Caco-2 (cell line): ENCODE measurements around the gene TMEM184B. TPM values are rescaled to one million over a fixed set of nuclear protein-coding genes. Genes with fewer than 3 reads are reported as not detected.

Experiments
- BruUV-seq: library from RNA; stranded (reverse); fragments of 400-500 nt; replicated peaks from 2 replicates; lab custom pipeline; 2021; lab: Mats Ljungman, UMichigan
- CTCF ChIA-PET: fragments of 300-600 bp; sonication (Branson Sonifier 250); formaldehyde crosslinking; loops from one replicate; lab custom pipeline; 2022; ENCODE audit warnings: antibody characterized with exemption; lab: Charles Lee
- POLR2A ChIA-PET: fragments of 300-600 bp; sonication (Branson Sonifier 250); formaldehyde crosslinking; loops from one replicate; lab custom pipeline; 2022; ENCODE audit warnings: antibody characterized with exemption; lab: Charles Lee
- DNase-seq, 2 experiments: peaks; one replicate each; pipeline versions ENCODE4 v3.0.0 to v3.0.0-alpha.2; 2020 to 2022
- H3K27me3 ChIP-seq: replicated peaks from 2 replicates; pipeline ENCODE4 v1.6.0; 2011; ENCODE audit warnings: low read length; ENCODE audit not compliant: control insufficient read depth, insufficient read depth
- H3K36me3 ChIP-seq: 2 replicates; pipeline ENCODE4 v1.5.1; 2011; ENCODE audit warnings: low read length; ENCODE audit not compliant: control insufficient read depth, insufficient read depth
- H3K4me1 ChIP-seq: fragments of 250-450 bp; sonication (Bioruptor Pico); 2 replicates; pipeline ENCODE4 v1.5.1; 2020; ENCODE audit warnings: mild to moderate bottlenecking
- H3K4me3 ChIP-seq: 2 replicates; pipeline ENCODE4 v1.5.1; 2011; ENCODE audit warnings: low read depth, mild to moderate bottlenecking, control low read depth, low read length
- H3K9me3 ChIP-seq: fragments of 250-450 bp; sonication (Bioruptor Pico); 2 replicates; pipeline ENCODE4 v1.5.1; 2020; ENCODE audit warnings: mild to moderate bottlenecking, moderate library complexity
- H3K27ac Mint-ChIP-seq: one replicate; pipeline ENCODE4 v1.8.0; 2022; ENCODE audit warnings: mixed read lengths; ENCODE audit not compliant: unreplicated experiment
- H3K27me3 Mint-ChIP-seq: one replicate; pipeline ENCODE4 v1.8.0; 2022; ENCODE audit warnings: mixed read lengths; ENCODE audit not compliant: insufficient read depth, unreplicated experiment
- H3K36me3 Mint-ChIP-seq: one replicate; pipeline ENCODE4 v1.8.0; 2022; ENCODE audit warnings: mild to moderate bottlenecking, mixed read lengths; ENCODE audit not compliant: insufficient read depth, unreplicated experiment
- H3K4me1 Mint-ChIP-seq: one replicate; pipeline ENCODE4 v1.8.0; 2022; ENCODE audit warnings: low read depth, mixed read lengths; ENCODE audit not compliant: unreplicated experiment
- H3K4me3 Mint-ChIP-seq: one replicate; pipeline ENCODE4 v1.8.0; 2022; ENCODE audit warnings: mild to moderate bottlenecking, moderate library complexity, mixed read lengths; ENCODE audit not compliant: unreplicated experiment
- H3K9me3 Mint-ChIP-seq: one replicate; pipeline ENCODE4 v1.8.0; 2022; ENCODE audit warnings: mixed read lengths; ENCODE audit not compliant: unreplicated experiment
- CTCF ChIP-seq, 2 experiments: fragments of 200-600 bp in 1 of 2; IDR thresholded peaks; 1 replicate in 1 of 2; 2 replicates in 1 of 2; pipeline versions ENCODE4 v1.5.1 to v1.8.0; 2011 to 2022; ENCODE audit warnings: antibody characterized with exemption in 1 of 2, control low read depth in 1 of 2, inconsistent platforms in 1 of 2, low read depth in 1 of 2, low read length in 1 of 2, mild to moderate bottlenecking in 1 of 2, moderate library complexity in 1 of 2; ENCODE audit not compliant: insufficient read depth in 1 of 2, severe bottlenecking in 1 of 2, unreplicated experiment in 1 of 2
- intact Hi-C: fragments of 100-400 bp; cut with micrococcal nuclease; formaldehyde crosslinking; loops from one replicate; pipeline ENCODE4 v1.10.0; 2022; ENCODE audit not compliant: unreplicated experiment
- total RNA-seq: library from RNA; stranded (reverse); gene quantifications from 2 replicates; pipeline ENCODE4 v1.2.3, GENCODE V29; 2022

The TMEM184B gene
- total RNA-seq, 1 experiment from 2014 or later: 53.3 TPM

- ChIA-PET POLR2A (no interaction called here), CTCF (no interaction called here)
- Mint-ChIP-seq H3K4me3 (no peak overlapping the region), H3K36me3 (peaks cover 10% of the 10 kb centered on the region), H3K4me1 (peaks cover 21% of the 10 kb centered on the region), H3K9me3 (no peaks in the 10 kb centered on the region), H3K27ac (no peak overlapping the region), H3K27me3 (no peaks in the 10 kb centered on the region)
- no TSS peak for BruUV-seq
- TF ChIP-seq CTCF (IDR thresholded peaks at IDR 0.05; ENCODE audit: insufficient read depth in 1 of 2, low read depth in 1 of 2, low read length in 1 of 2, severe bottlenecking in 1 of 2, unreplicated experiment in 1 of 2): no peak
- Histone ChIP-seq H3K27me3 (no peaks in the 10 kb centered on the region), H3K4me1 (peaks cover 15% of the 10 kb centered on the region; the same call in 1 of the 2 replicates), H3K9me3 (no peaks in the 10 kb centered on the region), H3K4me3 (no peak overlapping the region), H3K36me3 (no peaks in the 10 kb centered on the region)
- intact Hi-C loops: loop anchor here (2.0 to 10.0 kb wide), 2 partner anchors 13 to 73 kb away; partner anchors contain the start of genes BAIAP2L2 and MAFF
- DNase-seq: no peak
Measured at GRCh38 chr22:38187413-38188212, 85.2 kb downstream of the TMEM184B start.

GRCh38 chr22:38186429-38186828, 86.4 kb downstream of the TMEM184B start:
- Histone ChIP-seq H3K9me3 (no peaks in the 10 kb centered on the region), H3K4me1 (peaks cover 6% of the 10 kb centered on the region; the same call in 1 of the 2 replicates), H3K27me3 (no peaks in the 10 kb centered on the region), H3K36me3 (no peaks in the 10 kb centered on the region), H3K4me3 (no peak overlapping the region)
- CTCF ChIA-PET: interaction anchor here (0.6 to 0.7 kb wide), 2 partner anchors 41 to 87 kb away, joined by 3 to 4 read pairs; no protein-coding TSS in a partner anchor
- no peaks in the 10 kb centered on the region for H3K27me3 Mint-ChIP-seq
- H3K9me3 Mint-ChIP-seq: no peaks in the 10 kb centered on the region
- intact Hi-C loops: loop anchor here (2.0 to 10.0 kb wide), 2 partner anchors 14 to 72 kb away; partner anchors contain the start of genes BAIAP2L2 and MAFF
- H3K4me1 Mint-ChIP-seq: peaks cover 11% of the 10 kb centered on the region
- H3K27ac Mint-ChIP-seq: no peak overlapping the region
- no peak for DNase-seq
- no peak overlapping the region for H3K4me3 Mint-ChIP-seq
- no peak for TF ChIP-seq CTCF (IDR thresholded peaks at IDR 0.05; ENCODE audit: insufficient read depth in 1 of 2, low read depth in 1 of 2, low read length in 1 of 2, severe bottlenecking in 1 of 2, unreplicated experiment in 1 of 2)
- BruUV-seq: no TSS peak
- H3K36me3 Mint-ChIP-seq: peaks cover 17% of the 10 kb centered on the region
- POLR2A ChIA-PET: interaction anchor here (0.5 kb wide), 1 partner anchor 15 kb away, joined by 11 read pairs; the partner anchor contains the start of gene MAFF

DNA sequence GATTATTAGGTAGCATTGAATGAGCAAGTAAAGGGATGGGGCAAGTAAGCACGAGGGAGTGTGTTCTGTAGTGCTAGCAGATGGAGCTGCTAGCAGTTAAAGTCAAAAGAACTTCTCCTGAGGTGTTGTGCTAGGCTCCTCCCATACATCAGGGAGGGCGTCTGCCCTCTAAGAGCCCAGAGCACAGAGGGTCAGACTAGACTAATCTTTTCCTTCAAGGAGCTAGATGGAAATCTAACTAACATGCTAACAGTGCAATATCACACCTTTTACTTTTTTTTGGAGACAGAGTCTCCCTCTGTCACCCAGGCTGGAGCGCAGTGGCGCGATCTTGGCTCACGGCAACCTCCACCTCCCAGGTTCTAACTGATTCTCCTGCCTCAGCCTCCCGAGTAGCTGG, 88.0 kb downstream of the TMEM184B start:
- Mint-ChIP-seq H3K27me3 (no peaks in the 10 kb centered on the region), H3K36me3 (peaks cover 17% of the 10 kb centered on the region), H3K9me3 (no peaks in the 10 kb centered on the region), H3K4me1 (peaks cover 27% of the 10 kb centered on the region), H3K27ac (no peak overlapping the region), H3K4me3 (no peak overlapping the region)
- ChIA-PET POLR2A (no interaction called here), CTCF (no interaction called here)
- no peak for TF ChIP-seq CTCF (IDR thresholded peaks at IDR 0.05; ENCODE audit: insufficient read depth in 1 of 2, low read depth in 1 of 2, low read length in 1 of 2, severe bottlenecking in 1 of 2, unreplicated experiment in 1 of 2)
- no TSS peak for BruUV-seq
- Histone ChIP-seq H3K36me3 (no peaks in the 10 kb centered on the region), H3K27me3 (no peaks in the 10 kb centered on the region), H3K4me1 (peaks cover 21% of the 10 kb centered on the region), H3K4me3 (no peak overlapping the region), H3K9me3 (no peaks in the 10 kb centered on the region)
- DNase-seq: no peak
- intact Hi-C loops: loop anchor here (5.0 to 10.0 kb wide), 2 partner anchors 33 to 70 kb away; partner anchors contain the start of gene BAIAP2L2
